H1 (cell line): ENCODE measurements around the gene LYPD6B. TPM values are rescaled to one million over a fixed set of nuclear protein-coding genes. Genes with fewer than 3 reads are reported as not detected.

ENCODE experiments used
- CTCF ChIA-PET: fragments of 300-600 bp; sonication (Branson Sonifier 250); formaldehyde crosslinking; loops from one replicate; lab custom pipeline; 2021; ENCODE audit not compliant: partially characterized antibody; lab: Charles Lee
- POLR2A ChIA-PET: fragments of 300-600 bp; sonication (Branson Sonifier 250); formaldehyde crosslinking; loops from one replicate; lab custom pipeline; 2021; ENCODE audit warnings: inconsistent platforms; ENCODE audit not compliant: partially characterized antibody; lab: Charles Lee
- DNase-seq, 2 experiments: peaks; one replicate each; pipeline versions ENCODE4 v3.0.0 to v3.0.0-alpha.2; 2010 to 2022; ENCODE audit warnings: low spot score in 2 of 2, low read depth in 1 of 2, mixed read lengths in 1 of 2
- FAIRE-seq: peaks from 2 replicates; lab custom pipeline; 2011; peaks lifted over from hg19 to GRCh38; lab: Jason Lieb, UNC
- H2AFZ ChIP-seq: 2 replicates; pipeline ENCODE4 v1.8.1; 2012; ENCODE audit warnings: low read length, inconsistent platforms
- H2AK5ac ChIP-seq: 2 replicates; pipeline ENCODE4 v1.6.1; 2013; ENCODE audit warnings: low read depth, low read length
- H2BK120ac ChIP-seq: replicated peaks from 2 replicates; pipeline ENCODE3; 2013; ENCODE audit warnings: low read depth, low read length, inconsistent platforms
- H2BK12ac ChIP-seq: 2 replicates; pipeline ENCODE4 v1.6.1; 2013; ENCODE audit warnings: low read depth, low read length
- H2BK15ac ChIP-seq: 2 replicates; pipeline ENCODE4 v1.6.1; 2013; ENCODE audit warnings: low read length
- H2BK20ac ChIP-seq: 2 replicates; pipeline ENCODE4 v1.6.1; 2013; ENCODE audit warnings: low read length
- H2BK5ac ChIP-seq: 2 replicates; pipeline ENCODE4 v1.6.1; 2013; ENCODE audit warnings: low read depth, low read length
- H3K14ac ChIP-seq: 2 replicates; pipeline ENCODE4 v1.6.1; 2013; ENCODE audit warnings: inconsistent platforms; ENCODE audit not compliant: insufficient read length
- H3K18ac ChIP-seq: 2 replicates; pipeline ENCODE4 v1.6.1; 2013; ENCODE audit warnings: low read length; ENCODE audit errors: extremely low read depth
- H3K23ac ChIP-seq: 2 replicates; pipeline ENCODE4 v1.6.1; 2013; ENCODE audit warnings: inconsistent platforms; ENCODE audit not compliant: insufficient read length
- H3K23me2 ChIP-seq: 2 replicates; pipeline ENCODE4 v1.6.1; 2013; ENCODE audit warnings: low read depth, low read length
- H3K27ac ChIP-seq: 2 replicates; pipeline ENCODE4 v1.6.1; 2011; ENCODE audit warnings: low read depth, low read length, inconsistent platforms
- H3K27me3 ChIP-seq, 4 experiments: replicated peaks in 1 of 4; 1 replicate in 1 of 4; 2 replicates in 3 of 4; pipeline versions ENCODE4 v1.6.1 to v1.8.1; 2011 to 2013; ENCODE audit warnings: low read length in 3 of 4, mild to moderate bottlenecking in 3 of 4, inconsistent platforms in 2 of 4, mixed read lengths in 2 of 4, moderate library complexity in 1 of 4; ENCODE audit not compliant: control insufficient read depth in 3 of 4, insufficient read depth in 3 of 4; ENCODE audit errors: extremely low read depth in 1 of 4
- H3K36me3 ChIP-seq, 4 experiments: 2 replicates each; pipeline versions ENCODE4 v1.6.1 to v1.8.1; 2011 to 2013; ENCODE audit warnings: mild to moderate bottlenecking in 4 of 4, low read length in 3 of 4, moderate library complexity in 2 of 4, control low read depth in 1 of 4, inconsistent platforms in 1 of 4; ENCODE audit not compliant: insufficient read depth in 4 of 4, control insufficient read depth in 2 of 4
- H3K4ac ChIP-seq: replicated peaks from 2 replicates; pipeline ENCODE3; 2013; ENCODE audit warnings: low read length, low read depth, mixed read lengths, inconsistent platforms; ENCODE audit not compliant: insufficient read length
- H3K4me1 ChIP-seq, 4 experiments: replicated peaks in 1 of 4; 1 replicate in 1 of 4; 2 replicates in 3 of 4; pipeline versions ENCODE4 v1.6.1 to v1.8.1; 2011 to 2013; ENCODE audit warnings: low read length in 3 of 4, inconsistent platforms in 2 of 4, mixed read lengths in 1 of 4; ENCODE audit not compliant: insufficient read depth in 4 of 4, control insufficient read depth in 3 of 4
- H3K4me2 ChIP-seq, 2 experiments: 2 replicates each; pipeline versions ENCODE4 v1.6.1 to v1.8.1; 2011 to 2013; ENCODE audit warnings: low read depth in 2 of 2, low read length in 2 of 2, control low read depth in 1 of 2, inconsistent platforms in 1 of 2, mild to moderate bottlenecking in 1 of 2; ENCODE audit not compliant: insufficient read depth in 1 of 2
- H3K4me3 ChIP-seq, 4 experiments: fragments of 200-600, 300-600 bp in 1 of 4; sonication (generic), shearing (Covaris generic), sonication (Bioruptor Twin) in 1 of 4; 2 replicates each; pipeline versions ENCODE4 v1.5.1 to v1.8.1; 2011 to 2016; ENCODE audit warnings: low read length in 4 of 4, low read depth in 3 of 4, control low read depth in 2 of 4, inconsistent platforms in 2 of 4, mild to moderate bottlenecking in 2 of 4, mixed read lengths in 1 of 4, moderate library complexity in 1 of 4; ENCODE audit not compliant: insufficient read depth in 2 of 4; ENCODE audit errors: extremely low read depth in 1 of 4
- H3K56ac ChIP-seq: replicated peaks from 2 replicates; pipeline ENCODE3; 2013; ENCODE audit warnings: low read depth, mild to moderate bottlenecking, mixed read lengths, low read length, inconsistent platforms; ENCODE audit not compliant: insufficient read length
- H3K79me1 ChIP-seq: 2 replicates; pipeline ENCODE4 v1.6.1; 2013; ENCODE audit warnings: low read depth, low read length, control low read depth
- H3K79me2 ChIP-seq, 2 experiments: 2 replicates each; pipeline versions ENCODE4 v1.6.1 to v1.8.1; 2012 to 2013; ENCODE audit warnings: low read length in 2 of 2, mild to moderate bottlenecking in 2 of 2, inconsistent platforms in 1 of 2; ENCODE audit not compliant: insufficient read depth in 2 of 2, control insufficient read depth in 1 of 2
- H3K9ac ChIP-seq, 4 experiments: replicated peaks in 1 of 4; 1 replicate in 1 of 4; 2 replicates in 3 of 4; pipeline versions ENCODE4 v1.6.1 to v1.8.1; 2011 to 2013; ENCODE audit warnings: low read depth in 3 of 4, low read length in 3 of 4, control low read depth in 2 of 4, mild to moderate bottlenecking in 2 of 4, moderate library complexity in 2 of 4, inconsistent platforms in 1 of 4; ENCODE audit errors: extremely low read depth in 1 of 4
- H3K9me3 ChIP-seq, 2 experiments: 2 replicates each; pipeline versions ENCODE4 v1.6.1 to v1.8.1; 2012 to 2013; ENCODE audit warnings: mild to moderate bottlenecking in 2 of 2, moderate library complexity in 2 of 2, control low read depth in 1 of 2, inconsistent platforms in 1 of 2, low read depth in 1 of 2, low read length in 1 of 2, mixed read lengths in 1 of 2; ENCODE audit not compliant: insufficient read depth in 2 of 2
- H4K20me1 ChIP-seq, 2 experiments: replicated peaks in 1 of 2; 2 replicates each; pipeline versions ENCODE3 to v1.8.1; 2011 to 2013; ENCODE audit warnings: inconsistent platforms in 2 of 2, low read length in 2 of 2, mild to moderate bottlenecking in 1 of 2; ENCODE audit not compliant: insufficient read depth in 2 of 2, control insufficient read depth in 1 of 2
- H4K5ac ChIP-seq: 2 replicates; pipeline ENCODE4 v1.6.1; 2013; ENCODE audit warnings: low read length, low read depth, mixed read lengths, inconsistent platforms; ENCODE audit not compliant: insufficient read length
- H4K8ac ChIP-seq: 2 replicates; pipeline ENCODE4 v1.8.0; 2013; ENCODE audit warnings: mild to moderate bottlenecking, moderate library complexity, low read length, inconsistent platforms; ENCODE audit not compliant: insufficient read depth; ENCODE audit errors: extremely low read depth
- H4K91ac ChIP-seq: replicated peaks from 2 replicates; pipeline ENCODE3; 2013; ENCODE audit warnings: low read length, mixed read lengths, inconsistent platforms; ENCODE audit not compliant: insufficient read length
- ASH2L ChIP-seq: fragments of 200-600, 300-600 bp; sonication (generic); IDR thresholded peaks from one replicate; pipeline ENCODE4 v1.7.1; 2017; ENCODE audit warnings: low read length
- CBX8 ChIP-seq: fragments of 300-800, 300-1000 bp; sonication (generic); IDR thresholded peaks from 2 replicates; pipeline ENCODE4 v1.7.1; 2016; ENCODE audit warnings: low read depth, low read length, borderline replicate concordance
- CEBPB ChIP-seq: IDR thresholded peaks from 2 replicates; pipeline ENCODE4 v1.6.1; 2012; ENCODE audit warnings: low read depth, low read length
- CHD1 ChIP-seq: IDR thresholded peaks from 2 replicates; pipeline ENCODE4 v1.6.1; 2012; ENCODE audit warnings: low read depth, low read length, improper control_type of control experiment
- JUN ChIP-seq: IDR thresholded peaks from 2 replicates; pipeline ENCODE4 v1.6.1; 2011; ENCODE audit warnings: low read depth, mild to moderate bottlenecking, improper control_type of control experiment, low read length
- POLR2A ChIP-seq, 2 experiments: IDR thresholded peaks; 1 replicate in 1 of 2; 2 replicates in 1 of 2; pipeline ENCODE4 v1.6.1; 2011; ENCODE audit warnings: low read depth in 2 of 2, low read length in 2 of 2, mild to moderate bottlenecking in 2 of 2; ENCODE audit errors: control extremely low read depth in 1 of 2
- POLR2AphosphoS5 ChIP-seq: IDR thresholded peaks from 2 replicates; pipeline ENCODE4 v1.6.1; 2011; ENCODE audit warnings: low read depth, low read length
- SAP30 ChIP-seq: fragments of 300-600 bp; sonication (generic); IDR thresholded peaks from 2 replicates; pipeline ENCODE4 v1.7.1; 2012; ENCODE audit warnings: low read length, moderate library complexity, mild to moderate bottlenecking, inconsistent platforms; ENCODE audit not compliant: insufficient read depth, insufficient replicate concordance
- SIX5 ChIP-seq: IDR thresholded peaks from 2 replicates; pipeline ENCODE4 v1.6.1; 2011; ENCODE audit warnings: mild to moderate bottlenecking, low read depth, low read length
- SP2 ChIP-seq: IDR thresholded peaks from 2 replicates; pipeline ENCODE4 v1.6.1; 2012; ENCODE audit warnings: mild to moderate bottlenecking, low read length, inconsistent platforms
- WGBS, 2 experiments: shearing (Covaris generic) in 1 of 2; methylation state at CpG; one replicate each; pipeline versions ENCODE4 v1.1.6 to v1.1.7; 2013 to 2015; ENCODE audit warnings: low lambda C conversion rate in 2 of 2, mixed read lengths in 2 of 2, inconsistent platforms in 1 of 2, low coverage in 1 of 2, missing lambda C conversion rate in 1 of 2; ENCODE audit not compliant: insufficient replicate concordance in 2 of 2, insufficient coverage in 1 of 2, insufficient read length in 1 of 2; ENCODE audit errors: extremely low coverage in 1 of 2, missing lambda C conversion rate in 1 of 2; 5-methylcytosine and 5-hydroxymethylcytosine counted together
- polyA plus RNA-seq, 7 experiments: library from polyadenylated mRNA; depleted of rRNA in 3 of 7; stranded (reverse) in 5 of 7; unstranded in 2 of 7; fragments of >200 nt in 5 of 7; fragments of 200-250 nt in 2 of 7; gene quantifications; 1 replicate in 5 of 7; 2 replicates in 1 of 7; 4 replicates in 1 of 7; pipeline versions ENCODE4 v1.2.1 to v1.2.3, GENCODE V29; 2011 to 2013; ENCODE audit warnings: missing spikeins in 2 of 7, mixed read lengths in 2 of 7
- total RNA-seq: library from RNA; stranded (reverse); fragmentation: NEBNext Ultra II Directional; extraction: Animal tissue kit (Norgen Biotek cat#: 25700); gene quantifications from 2 replicates; pipeline ENCODE4 v1.2.1, GENCODE V29; 2021
- TF ChIP-seq, protein P1 (sequence below): IDR thresholded peaks from 2 replicates; pipeline ENCODE4 v1.6.1; 2012; ENCODE audit warnings: inconsistent platforms

LYPD6B gene
- total and polyA plus RNA-seq, 2 of the 8 experiments (the other 6 are each of a cell fraction or from before 2014, with no cell fraction given), result 2.2 to 3.5 TPM

DNA sequence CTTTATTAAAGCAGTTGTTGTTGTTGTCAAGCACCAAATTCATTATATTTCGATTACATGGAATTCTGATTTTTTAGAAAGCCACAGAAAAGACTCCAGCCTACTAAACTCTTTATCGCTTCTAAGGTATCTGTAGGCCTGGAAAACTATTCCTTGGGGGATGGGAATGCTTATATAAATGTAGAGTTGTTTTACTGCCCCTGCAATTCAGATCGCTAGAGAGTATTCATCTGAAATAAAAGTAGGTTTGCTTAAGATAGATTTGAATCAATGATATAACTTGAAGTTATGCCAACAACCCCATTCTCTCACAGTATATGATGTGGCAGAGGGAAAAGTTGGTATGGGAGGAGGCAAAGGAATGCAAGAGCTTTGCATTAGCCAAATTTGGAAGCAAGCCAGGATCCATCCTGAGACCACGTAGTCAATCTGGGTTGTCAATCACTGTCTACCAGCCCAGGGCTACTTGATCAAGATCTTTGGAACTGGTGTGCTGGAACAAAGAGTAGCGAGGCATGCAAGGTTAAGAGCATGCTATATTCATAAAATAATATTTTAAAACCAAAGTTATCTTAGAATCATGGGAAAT, 95.9 kb downstream of the LYPD6B start:
- DNase-seq (no peak), FAIRE-seq (no peak)
- Histone ChIP-seq H3K56ac (no peak overlapping the region), H3K79me2 (no peaks in the 10 kb centered on the region), H3K14ac (no peak overlapping the region), H3K4me1 (peaks cover 0 to 6% (median 1%) of the 10 kb centered on the region in 4 experiments; a peak in 2 of 7 replicates), H3K18ac (no peak overlapping the region), H3K36me3 (no peaks in the 10 kb centered on the region), H3K4me2 (no peak overlapping the region), H3K9me3 (no peaks in the 10 kb centered on the region), H4K20me1 (no peaks in the 10 kb centered on the region), H4K91ac (no peak overlapping the region), H2BK120ac (no peak overlapping the region), H3K27me3 (no peaks in the 10 kb centered on the region), H3K4ac (no peak overlapping the region), H3K23me2 (no peaks in the 10 kb centered on the region), H3K9ac (no peak overlapping the region), H3K23ac (no peak overlapping the region), H3K27ac (no peak overlapping the region), H3K4me3 (no peak overlapping the region), H2AK5ac (no peak overlapping the region), H4K5ac (no peak overlapping the region), H4K8ac (no peak overlapping the region), H3K79me1 (no peaks in the 10 kb centered on the region), H2AFZ (no peak overlapping the region), H2BK15ac (no peak overlapping the region), H2BK12ac (no peak overlapping the region), H2BK5ac (no peak overlapping the region), H2BK20ac (no peak overlapping the region)
- no peak for TF ChIP-seq POLR2AphosphoS5
- no peak for TF ChIP-seq JUN
- no peak for TF ChIP-seq CHD1
- no peak for TF ChIP-seq SP2
- TF ChIP-seq CBX8, result no peak
- TF ChIP-seq ASH2L, result no peak
- TF ChIP-seq SAP30, result no peak
- TF ChIP-seq SIX5, result no peak
- TF ChIP-seq, protein P1, sequence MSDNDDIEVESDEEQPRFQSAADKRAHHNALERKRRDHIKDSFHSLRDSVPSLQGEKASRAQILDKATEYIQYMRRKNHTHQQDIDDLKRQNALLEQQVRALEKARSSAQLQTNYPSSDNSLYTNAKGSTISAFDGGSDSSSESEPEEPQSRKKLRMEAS, result no peak
- no peak for TF ChIP-seq POLR2A (IDR thresholded peaks at IDR 0.05; ENCODE audit: control extremely low read depth in 1 of 2, low read depth in 2 of 2, low read length in 2 of 2)
- no peak for TF ChIP-seq CEBPB
- WGBS, 2 experiments, result 84% methylated on average over 5 of the region's 5 CpGs; no CpG with 5 or more reads in 1 of the 2 experiments
- ChIA-PET CTCF (interaction anchor here (0.6 kb wide), 1 partner anchor 55 kb away, joined by 4 read pairs; no protein-coding TSS in a partner anchor), POLR2A (no interaction called here)
